Neural crest cell (in vitro differentiated cells): ENCODE data around the gene MYL3. TPM values are rescaled to one million over a fixed set of nuclear protein-coding genes. Genes with fewer than 3 reads are reported as not detected.

Experiments
- DNase-seq: peaks from one replicate; pipeline ENCODE4 v3.0.0; 2021; ENCODE audit warnings: low read depth, mixed read lengths, low spot score
- H3K27ac Mint-ChIP-seq: one replicate; pipeline ENCODE4 v1.8.0; 2021; ENCODE audit warnings: mild to moderate bottlenecking, mixed read lengths; ENCODE audit not compliant: unreplicated experiment
- H3K27me3 Mint-ChIP-seq: 2 replicates; pipeline ENCODE4 v1.8.0; 2021; ENCODE audit warnings: low read depth, mild to moderate bottlenecking, mixed read lengths
- H3K36me3 Mint-ChIP-seq: 2 replicates; pipeline ENCODE4 v1.8.0; 2021; ENCODE audit warnings: low read depth, mild to moderate bottlenecking, mixed read lengths
- H3K4me1 Mint-ChIP-seq: 2 replicates; pipeline ENCODE4 v1.8.0; 2021; ENCODE audit warnings: mixed read lengths
- H3K4me3 Mint-ChIP-seq: one replicate; pipeline ENCODE4 v1.8.0; 2021; ENCODE audit warnings: mild to moderate bottlenecking, mixed read lengths
- H3K9me3 Mint-ChIP-seq: 2 replicates; pipeline ENCODE4 v1.8.0; 2021; ENCODE audit warnings: mixed read lengths
- total RNA-seq: library from RNA; stranded (reverse); gene quantifications from 2 replicates; pipeline ENCODE4 v1.2.1, GENCODE V29; 2021
- TF ChIP-seq, protein P1 (sequence below): fragments of 200-600 bp; sonication (generic); conservative IDR thresholded peaks from 2 replicates; pipeline ENCODE4 v1.5.0; 2021; ENCODE audit warnings: antibody characterized with exemption, mild to moderate bottlenecking

The MYL3 gene
- total RNA-seq, 1 donor from 2014 or later, result not detected

DNA sequence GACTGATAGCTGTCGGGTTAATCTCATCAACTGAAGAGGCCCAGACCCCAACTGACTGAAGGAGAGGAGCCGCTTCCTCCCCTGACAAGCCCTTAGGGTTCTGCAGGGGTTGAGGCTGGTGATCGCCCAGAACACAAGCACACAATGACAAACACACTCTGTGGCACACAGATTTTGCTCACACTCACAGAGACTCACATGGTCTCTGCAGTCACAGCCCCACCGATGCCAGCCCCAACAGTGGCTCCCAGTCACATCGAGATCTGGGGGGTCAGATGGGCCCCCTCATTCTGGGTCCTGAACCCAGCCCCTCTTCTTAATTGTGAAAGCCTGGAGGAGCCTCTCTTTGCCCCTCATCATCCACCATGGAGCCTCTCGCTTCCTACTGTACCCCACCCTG, 31.0 kb upstream of the MYL3 start:
- DNase-seq, result no peak
- Mint-ChIP-seq H3K27me3 (peaks cover 23% of the 10 kb centered on the region), H3K4me1 (peaks cover 15% of the 10 kb centered on the region), H3K4me3 (no peak overlapping the region), H3K27ac (no peak overlapping the region), H3K9me3 (no peaks in the 10 kb centered on the region), H3K36me3 (no peaks in the 10 kb centered on the region)
- TF ChIP-seq, protein P1, sequence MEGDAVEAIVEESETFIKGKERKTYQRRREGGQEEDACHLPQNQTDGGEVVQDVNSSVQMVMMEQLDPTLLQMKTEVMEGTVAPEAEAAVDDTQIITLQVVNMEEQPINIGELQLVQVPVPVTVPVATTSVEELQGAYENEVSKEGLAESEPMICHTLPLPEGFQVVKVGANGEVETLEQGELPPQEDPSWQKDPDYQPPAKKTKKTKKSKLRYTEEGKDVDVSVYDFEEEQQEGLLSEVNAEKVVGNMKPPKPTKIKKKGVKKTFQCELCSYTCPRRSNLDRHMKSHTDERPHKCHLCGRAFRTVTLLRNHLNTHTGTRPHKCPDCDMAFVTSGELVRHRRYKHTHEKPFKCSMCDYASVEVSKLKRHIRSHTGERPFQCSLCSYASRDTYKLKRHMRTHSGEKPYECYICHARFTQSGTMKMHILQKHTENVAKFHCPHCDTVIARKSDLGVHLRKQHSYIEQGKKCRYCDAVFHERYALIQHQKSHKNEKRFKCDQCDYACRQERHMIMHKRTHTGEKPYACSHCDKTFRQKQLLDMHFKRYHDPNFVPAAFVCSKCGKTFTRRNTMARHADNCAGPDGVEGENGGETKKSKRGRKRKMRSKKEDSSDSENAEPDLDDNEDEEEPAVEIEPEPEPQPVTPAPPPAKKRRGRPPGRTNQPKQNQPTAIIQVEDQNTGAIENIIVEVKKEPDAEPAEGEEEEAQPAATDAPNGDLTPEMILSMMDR, result no peak

GRCh38 chr3:46893763-46894162, 30.5 kb upstream of the MYL3 start:
- TF ChIP-seq, protein P1, result no peak
- Mint-ChIP-seq H3K27me3 (peaks cover 23% of the 10 kb centered on the region), H3K36me3 (no peaks in the 10 kb centered on the region), H3K4me3 (no peak overlapping the region), H3K4me1 (peaks cover 15% of the 10 kb centered on the region), H3K27ac (no peak overlapping the region), H3K9me3 (no peaks in the 10 kb centered on the region)
- no peak for DNase-seq

DNA sequence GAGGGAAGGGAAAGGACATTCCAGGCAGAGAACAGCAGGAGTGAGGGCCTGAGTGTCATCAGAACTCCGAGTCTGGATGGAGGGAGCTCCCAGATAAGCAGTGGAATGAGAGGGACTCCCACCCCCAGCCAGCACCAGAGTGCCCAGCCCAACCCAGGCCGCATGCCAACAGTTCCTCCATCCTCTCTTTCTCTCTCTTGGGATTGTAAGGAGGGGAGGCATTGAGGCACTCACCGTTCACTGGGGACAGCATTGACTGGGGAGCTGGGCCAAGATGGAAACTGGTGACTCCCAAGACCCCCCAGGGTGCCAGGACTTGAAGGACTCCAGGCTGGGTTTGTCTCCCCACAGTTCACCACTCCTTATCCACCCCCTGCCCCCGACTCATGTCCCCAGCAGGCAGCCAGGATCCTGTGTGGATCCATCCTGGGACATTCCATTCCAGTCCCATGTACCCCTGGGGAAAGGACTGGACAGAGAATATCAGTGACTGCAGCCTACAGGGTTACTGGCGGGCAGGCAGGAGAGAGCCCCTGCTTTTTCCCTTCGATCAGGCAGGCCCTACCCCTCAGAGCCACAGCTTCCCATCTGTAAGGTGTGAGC, 30.0 kb upstream of the MYL3 start:
- DNase-seq, result no peak
- H3K9me3 Mint-ChIP-seq, result no peaks in the 10 kb centered on the region
- peaks cover 24% of the 10 kb centered on the region for H3K27me3 Mint-ChIP-seq
- TF ChIP-seq, protein P1, result no peak
- peak overlapping the region; percentile 87 for H3K4me3 Mint-ChIP-seq
- no peak overlapping the region for H3K27ac Mint-ChIP-seq
- no peaks in the 10 kb centered on the region for H3K36me3 Mint-ChIP-seq
- peaks cover 15% of the 10 kb centered on the region for H3K4me1 Mint-ChIP-seq

- peaks cover 32% of the 10 kb centered on the region for H3K27me3 Mint-ChIP-seq
- peak overlapping the region; percentile 87 for H3K4me3 Mint-ChIP-seq
- no peaks in the 10 kb centered on the region for H3K36me3 Mint-ChIP-seq
- peak; percentile 64 for DNase-seq
- H3K27ac Mint-ChIP-seq, result no peak overlapping the region
- TF ChIP-seq, protein P1, result no peak
- no peaks in the 10 kb centered on the region for H3K9me3 Mint-ChIP-seq
- peaks cover 15% of the 10 kb centered on the region for H3K4me1 Mint-ChIP-seq
These were observed 29.3 kb upstream of the MYL3 start for GRCh38 chr3:46892285-46893145.

- no peaks in the 10 kb centered on the region for H3K36me3 Mint-ChIP-seq
- H3K9me3 Mint-ChIP-seq, result no peaks in the 10 kb centered on the region
- H3K4me3 Mint-ChIP-seq, result peak overlapping the region; percentile 87
- no peak overlapping the region for H3K27ac Mint-ChIP-seq
- DNase-seq, result no peak
- TF ChIP-seq, protein P1, result no peak
- H3K27me3 Mint-ChIP-seq, result peaks cover 41% of the 10 kb centered on the region
- peaks cover 15% of the 10 kb centered on the region for H3K4me1 Mint-ChIP-seq
These were observed 27.9 kb upstream of the MYL3 start for GRCh38 chr3:46891132-46891531.
